ENCODE measurements around the gene MAST4. TPM values are rescaled to one million over a fixed set of nuclear protein-coding genes. Genes with fewer than 3 reads are reported as not detected.

Gene MAST4
- total RNA-seq, 1 donor = 12.7 TPM

GRCh38 chr5:67028371-67028770, 432.2 kb downstream of the MAST4 start:
- no peak overlapping the region for H3K27ac ChIP-seq (ENCODE audit: low read depth, low read length)
- H3K36me3 ChIP-seq (ENCODE audit: insufficient read depth, low read length) = no peaks in the 10 kb centered on the region
- H2AFZ ChIP-seq (ENCODE audit: low read length) = no peak overlapping the region
- no peaks in the 10 kb centered on the region for H3K27me3 ChIP-seq (ENCODE audit: insufficient read depth, low read length)
- H3K79me2 ChIP-seq (ENCODE audit: insufficient read depth, low read length) = peaks cover 4% of the 10 kb centered on the region
- no peak for DNase-seq (ENCODE audit: insufficient read length, low spot score, missing footprints)
- H3K4me1 ChIP-seq (ENCODE audit: insufficient read depth, low read length) = peaks cover 22% of the 10 kb centered on the region
- no peak overlapping the region for H3K4me3 ChIP-seq (ENCODE audit: insufficient read depth, low read length)
- H3K4me2 ChIP-seq (ENCODE audit: insufficient read depth, low read length) = no peak overlapping the region
- H3K9me3 ChIP-seq (ENCODE audit: low read depth, low read length) = no peaks in the 10 kb centered on the region
- TF ChIP-seq CTCF (IDR thresholded peaks at IDR 0.05; ENCODE audit: extremely low read depth, low read depth, low read length) = no peak
- no peaks in the 10 kb centered on the region for H4K20me1 ChIP-seq (ENCODE audit: insufficient read depth, low read length)

- Histone ChIP-seq H3K4me1 (ENCODE audit: insufficient read depth, low read length) (peaks cover 28% of the 10 kb centered on the region), H3K4me3 (ENCODE audit: insufficient read depth, low read length) (no peak overlapping the region), H4K20me1 (ENCODE audit: insufficient read depth, low read length) (no peaks in the 10 kb centered on the region), H3K9me3 (ENCODE audit: low read depth, low read length) (no peaks in the 10 kb centered on the region), H3K27me3 (ENCODE audit: insufficient read depth, low read length) (no peaks in the 10 kb centered on the region), H3K36me3 (ENCODE audit: insufficient read depth, low read length) (no peaks in the 10 kb centered on the region), H3K4me2 (ENCODE audit: insufficient read depth, low read length) (no peak overlapping the region), H3K79me2 (ENCODE audit: insufficient read depth, low read length) (peaks cover 5% of the 10 kb centered on the region), H2AFZ (ENCODE audit: low read length) (no peak overlapping the region), H3K27ac (ENCODE audit: low read depth, low read length) (no peak overlapping the region)
- DNase-seq (ENCODE audit: insufficient read length, low spot score, missing footprints) = no peak
- TF ChIP-seq CTCF (IDR thresholded peaks at IDR 0.05; ENCODE audit: extremely low read depth, low read depth, low read length) = no peak
These were observed 432.7 kb downstream of the MAST4 start for GRCh38 chr5:67028941-67029340.

GRCh38 chr5:67029481-67029880, 433.3 kb downstream of the MAST4 start:
- H3K79me2 ChIP-seq (ENCODE audit: insufficient read depth, low read length) = peaks cover 7% of the 10 kb centered on the region
- no peaks in the 10 kb centered on the region for H3K27me3 ChIP-seq (ENCODE audit: insufficient read depth, low read length)
- no peaks in the 10 kb centered on the region for H3K36me3 ChIP-seq (ENCODE audit: insufficient read depth, low read length)
- no peaks in the 10 kb centered on the region for H3K9me3 ChIP-seq (ENCODE audit: low read depth, low read length)
- H2AFZ ChIP-seq (ENCODE audit: low read length) = no peak overlapping the region
- H4K20me1 ChIP-seq (ENCODE audit: insufficient read depth, low read length) = no peaks in the 10 kb centered on the region
- no peak for TF ChIP-seq CTCF (IDR thresholded peaks at IDR 0.05; ENCODE audit: extremely low read depth, low read depth, low read length)
- H3K4me3 ChIP-seq (ENCODE audit: insufficient read depth, low read length) = no peak overlapping the region
- no peak overlapping the region for H3K27ac ChIP-seq (ENCODE audit: low read depth, low read length)
- DNase-seq (ENCODE audit: insufficient read length, low spot score, missing footprints) = no peak
- no peak overlapping the region for H3K4me2 ChIP-seq (ENCODE audit: insufficient read depth, low read length)
- peaks cover 30% of the 10 kb centered on the region for H3K4me1 ChIP-seq (ENCODE audit: insufficient read depth, low read length)

- Histone ChIP-seq H3K4me2 (ENCODE audit: insufficient read depth, low read length) (no peak overlapping the region), H3K36me3 (ENCODE audit: insufficient read depth, low read length) (no peaks in the 10 kb centered on the region)
These were observed 434.3 kb downstream of the MAST4 start for GRCh38 chr5:67030289-67031056.

More at GRCh38 chr5:67030289-67031056, 434.3 kb downstream of the MAST4 start:
- no peak for TF ChIP-seq CTCF (IDR thresholded peaks at IDR 0.05; ENCODE audit: extremely low read depth, low read depth, low read length)
- H4K20me1 ChIP-seq (ENCODE audit: insufficient read depth, low read length) = no peaks in the 10 kb centered on the region
- no peak for DNase-seq (ENCODE audit: insufficient read length, low spot score, missing footprints)
- no peaks in the 10 kb centered on the region for H3K27me3 ChIP-seq (ENCODE audit: insufficient read depth, low read length)
- no peaks in the 10 kb centered on the region for H3K9me3 ChIP-seq (ENCODE audit: low read depth, low read length)
- H3K4me1 ChIP-seq (ENCODE audit: insufficient read depth, low read length) = peaks cover 30% of the 10 kb centered on the region
- H2AFZ ChIP-seq (ENCODE audit: low read length) = no peak overlapping the region
- peaks cover 11% of the 10 kb centered on the region for H3K79me2 ChIP-seq (ENCODE audit: insufficient read depth, low read length)
- no peak overlapping the region for H3K27ac ChIP-seq (ENCODE audit: low read depth, low read length)
- H3K4me3 ChIP-seq (ENCODE audit: insufficient read depth, low read length) = no peak overlapping the region
